HCT116 (cell line): ENCODE results near the gene DKK3. TPM values are rescaled to one million over a fixed set of nuclear protein-coding genes. Genes with fewer than 3 reads are reported as not detected.

Experiments
- ATAC-seq: fragments of 200-7000 bp; cut with Tn5 transposase; 2 replicates; pipeline ENCODE4 v1.9.1; 2020; ENCODE audit warnings: mild to moderate bottlenecking, moderate library complexity
- BruUV-seq: library from RNA; stranded (reverse); fragments of 400-500 nt; replicated peaks from 2 replicates; lab custom pipeline; 2021; lab: Mats Ljungman, UMichigan
- CTCF ChIA-PET: fragments of 300-600 bp; sonication (Branson Sonifier 250); formaldehyde crosslinking; loops from one replicate; lab custom pipeline; 2021; ENCODE audit warnings: antibody characterized with exemption; lab: Charles Lee
- POLR2A ChIA-PET: fragments of 300-600, 350-600 bp; sonication (Branson Sonifier 250); formaldehyde crosslinking; loops from one replicate; lab custom pipeline; 2021; ENCODE audit warnings: antibody characterized with exemption; lab: Charles Lee
- RAD21 ChIA-PET, 2 experiments: fragments of 300-600 bp; sonication (Branson Sonifier 250); formaldehyde crosslinking; loops; one replicate each; lab custom pipeline; 2023; ENCODE audit warnings: low total read pairs in 2 of 2; ENCODE audit not compliant: uncharacterized antibody in 2 of 2, unreplicated experiment in 2 of 2, low non-redundant PET in 1 of 2; lab: Charles Lee
- DNase-seq: peaks from one replicate; pipeline ENCODE4 v3.0.0-alpha.2; 2010; ENCODE audit warnings: low read depth, low spot score
- H2AFZ ChIP-seq: fragments of 200-600 bp; shearing (Covaris generic), sonication (generic); 2 replicates; pipeline ENCODE4 v1.6.1; 2017; ENCODE audit warnings: low read depth, mixed run types, mixed read lengths, antibody characterized with exemption, low read length; ENCODE audit not compliant: poor library complexity, severe bottlenecking
- H3K27ac ChIP-seq: 2 replicates; pipeline ENCODE4 v1.5.1; 2012; ENCODE audit warnings: low read depth, low read length
- H3K27me3 ChIP-seq: fragments of 200-600 bp; sonication (generic); 2 replicates; pipeline ENCODE4 v1.6.1; 2016; ENCODE audit warnings: mixed run types, low read length, mixed read lengths; ENCODE audit not compliant: insufficient read depth
- H3K36me3 ChIP-seq, 2 experiments: fragments of 200-500 bp in 1 of 2; fragments of 200-600 bp in 1 of 2; sonication (Bioruptor generic) in 1 of 2; sonication (generic) in 1 of 2; 2 replicates each; pipeline versions ENCODE4 v1.5.1 to v1.6.1; 2014 to 2016; ENCODE audit warnings: low read length in 2 of 2, inconsistent platforms in 1 of 2, mixed read lengths in 1 of 2, mixed run types in 1 of 2; ENCODE audit not compliant: insufficient read depth in 2 of 2, control insufficient read depth in 1 of 2
- H3K4me1 ChIP-seq, 2 experiments: fragments of 200-600 bp in 1 of 2; sonication (generic) in 1 of 2; 2 replicates each; pipeline versions ENCODE4 v1.5.1 to v1.6.1; 2012 to 2017; ENCODE audit warnings: low read length in 2 of 2, inconsistent platforms in 1 of 2, mild to moderate bottlenecking in 1 of 2, mixed read lengths in 1 of 2, mixed run types in 1 of 2, moderate library complexity in 1 of 2; ENCODE audit not compliant: insufficient read depth in 2 of 2, control insufficient read depth in 1 of 2
- H3K4me2 ChIP-seq: fragments of 200-600 bp; sonication (generic); 2 replicates; pipeline ENCODE4 v1.6.1; 2017; ENCODE audit warnings: mixed run types, low read length, mixed read lengths
- H3K4me3 ChIP-seq, 2 experiments: fragments of 200-600 bp in 1 of 2; sonication (generic) in 1 of 2; replicated peaks in 1 of 2; 2 replicates each; pipeline ENCODE4 v1.5.1; 2011 to 2016; ENCODE audit warnings: low read length in 2 of 2, control low read depth in 1 of 2, low read depth in 1 of 2, mild to moderate bottlenecking in 1 of 2, mixed read lengths in 1 of 2, mixed run types in 1 of 2
- H3K79me2 ChIP-seq: fragments of 200-600 bp; sonication (generic); 2 replicates; pipeline ENCODE4 v1.6.1; 2017; ENCODE audit warnings: mild to moderate bottlenecking, mixed run types, low read length, moderate library complexity, mixed read lengths; ENCODE audit not compliant: insufficient read depth
- H3K9ac ChIP-seq: fragments of 200-600 bp; sonication (generic); 2 replicates; pipeline ENCODE4 v1.6.1; 2016; ENCODE audit warnings: low read length, mixed read lengths
- H3K9me2 ChIP-seq: fragments of 200-600 bp; sonication (generic), shearing (Covaris generic); 2 replicates; pipeline ENCODE4 v1.6.1; 2017; ENCODE audit warnings: mixed run types, mild to moderate bottlenecking, moderate library complexity; ENCODE audit not compliant: insufficient read depth
- H3K9me3 ChIP-seq, 2 experiments: fragments of 200-500 bp in 1 of 2; fragments of 200-600 bp in 1 of 2; sonication (Bioruptor generic) in 1 of 2; sonication (generic) in 1 of 2; 2 replicates each; pipeline ENCODE4 v1.6.1; 2014 to 2017; ENCODE audit warnings: low read length in 2 of 2, mixed read lengths in 2 of 2, inconsistent platforms in 1 of 2, low read depth in 1 of 2, mild to moderate bottlenecking in 1 of 2, mixed run types in 1 of 2, moderate library complexity in 1 of 2; ENCODE audit not compliant: control insufficient read depth in 1 of 2, insufficient read depth in 1 of 2
- H4K20me1 ChIP-seq: fragments of 200-600 bp; sonication (generic), shearing (Covaris generic); 2 replicates; pipeline ENCODE4 v1.6.1; 2017; ENCODE audit warnings: mixed run types, mild to moderate bottlenecking, moderate library complexity; ENCODE audit not compliant: insufficient read depth
- ATF3 ChIP-seq: IDR thresholded peaks from 2 replicates; pipeline ENCODE4 v1.6.1; 2012
- CBX3 ChIP-seq: IDR thresholded peaks from 2 replicates; pipeline ENCODE4 v1.6.1; 2012; ENCODE audit warnings: low read depth
- ELF1 ChIP-seq: IDR thresholded peaks from 2 replicates; pipeline ENCODE4 v1.6.1; 2012; ENCODE audit warnings: low read depth, borderline replicate concordance
- MAX ChIP-seq: IDR thresholded peaks from 2 replicates; pipeline ENCODE4 v1.6.1; 2012
- POLR2A ChIP-seq: IDR thresholded peaks from 2 replicates; pipeline ENCODE4 v1.7.0; 2011; ENCODE audit warnings: borderline replicate concordance; ENCODE audit not compliant: insufficient read depth, insufficient read length; ENCODE audit errors: extremely low read depth
- YY1 ChIP-seq: IDR thresholded peaks from 2 replicates; pipeline ENCODE4 v1.6.1; 2011; ENCODE audit warnings: low read length, low read depth, moderate library complexity, mild to moderate bottlenecking; ENCODE audit not compliant: insufficient replicate concordance; ENCODE audit errors: extremely low read depth
- ZBTB33 ChIP-seq: IDR thresholded peaks from 2 replicates; pipeline ENCODE4 v1.6.1; 2011; ENCODE audit warnings: mild to moderate bottlenecking, low read length, moderate library complexity; ENCODE audit not compliant: insufficient replicate concordance; ENCODE audit errors: extremely low read depth
- intact Hi-C: fragments of 100-400 bp; cut with micrococcal nuclease; formaldehyde crosslinking; loops from 2 replicates; pipeline ENCODE4 v1.10.0; 2022
- total RNA-seq: library from RNA; stranded (reverse); gene quantifications from one replicate; pipeline ENCODE4 v1.2.1, GENCODE V29; 2021; ENCODE audit not compliant: unreplicated experiment

Gene DKK3
- total RNA-seq, 1 experiment from 2014 or later, result 0.49 TPM

GRCh38 chr11:11937957-11938356 lies 70.5 kb downstream of the DKK3 start:
- H3K9me3 ChIP-seq, result no peaks in the 10 kb centered on the region
- POLR2A ChIA-PET, result no interaction called here
- CTCF ChIA-PET, result no interaction called here
- BruUV-seq, result no TSS peak
- RAD21 ChIA-PET, result no interaction called here
- TF ChIP-seq ZBTB33 (no peak), POLR2A (no peak)
- H3K79me2 ChIP-seq, result no peaks in the 10 kb centered on the region
- no peaks in the 10 kb centered on the region for H3K27me3 ChIP-seq
- no peak overlapping the region for H3K9ac ChIP-seq
- no peak overlapping the region for H3K4me3 ChIP-seq
- no peak overlapping the region for H3K4me2 ChIP-seq
- H3K9me2 ChIP-seq, result no peaks in the 10 kb centered on the region
- H3K4me1 ChIP-seq, result no peaks in the 10 kb centered on the region
- ATAC-seq (no peak), DNase-seq (no peak)
- H4K20me1 ChIP-seq, result no peaks in the 10 kb centered on the region
- H3K36me3 ChIP-seq, result peaks cover 7 to 9% of the 10 kb centered on the region in 2 experiments; a peak in 3 of 4 replicates
- intact Hi-C loops, result no loop called here
- no peak overlapping the region for H2AFZ ChIP-seq
- H3K27ac ChIP-seq, result no peak overlapping the region

GRCh38 chr11:11937433-11937832 lies 71.0 kb downstream of the DKK3 start:
- H3K4me2 ChIP-seq, result no peak overlapping the region
- POLR2A ChIA-PET, result no interaction called here
- no peaks in the 10 kb centered on the region for H3K27me3 ChIP-seq
- no TSS peak for BruUV-seq
- no peak for TF ChIP-seq MAX
- no peak for TF ChIP-seq ATF3
- TF ChIP-seq YY1, result no peak
- no peak for TF ChIP-seq ELF1
- no peak for TF ChIP-seq CBX3
- TF ChIP-seq, all 23 proteins: peak for 0
- Histone ChIP-seq H3K4me3 (no peak overlapping the region), H3K27ac (no peak overlapping the region), H3K9me3 (no peaks in the 10 kb centered on the region), H3K9ac (no peak overlapping the region), H3K79me2 (no peaks in the 10 kb centered on the region), H2AFZ (no peak overlapping the region), H3K4me1 (no peaks in the 10 kb centered on the region), H3K36me3 (peaks cover 9 to 10% of the 10 kb centered on the region in 2 experiments; a peak in 3 of 4 replicates), H3K9me2 (no peaks in the 10 kb centered on the region), H4K20me1 (no peaks in the 10 kb centered on the region)
- RAD21 ChIA-PET, result no interaction called here
- intact Hi-C loops, result no loop called here
- CTCF ChIA-PET, result no interaction called here
- ATAC-seq (no peak), DNase-seq (no peak)
